Activated CD4-positive, CD25-positive, alpha-beta regulatory T cell treated with anti-CD3 and anti-CD28 coated beads, Interleukin-2, amount 50 U/mL, for 24 hours (primary cell): ENCODE data around the gene DPP6.
A peak's percentile ranks its signal among the peaks of the same experiment; 100 is the strongest.
"Not testable (repeated sequence)": the region's sequence is repeated elsewhere in the genome, so short reads cannot be mapped to it uniquely, and the experiment has no call there.

Source experiments
- ATAC-seq, 2 donors: fragments of 150-1000 bp; cut with Tn5 transposase; one replicate each; pipeline ENCODE4 v1.10.0; 2021; ENCODE audit warnings: mild to moderate bottlenecking in 1 of 2, moderate library complexity in 1 of 2

Gene DPP6

DNA sequence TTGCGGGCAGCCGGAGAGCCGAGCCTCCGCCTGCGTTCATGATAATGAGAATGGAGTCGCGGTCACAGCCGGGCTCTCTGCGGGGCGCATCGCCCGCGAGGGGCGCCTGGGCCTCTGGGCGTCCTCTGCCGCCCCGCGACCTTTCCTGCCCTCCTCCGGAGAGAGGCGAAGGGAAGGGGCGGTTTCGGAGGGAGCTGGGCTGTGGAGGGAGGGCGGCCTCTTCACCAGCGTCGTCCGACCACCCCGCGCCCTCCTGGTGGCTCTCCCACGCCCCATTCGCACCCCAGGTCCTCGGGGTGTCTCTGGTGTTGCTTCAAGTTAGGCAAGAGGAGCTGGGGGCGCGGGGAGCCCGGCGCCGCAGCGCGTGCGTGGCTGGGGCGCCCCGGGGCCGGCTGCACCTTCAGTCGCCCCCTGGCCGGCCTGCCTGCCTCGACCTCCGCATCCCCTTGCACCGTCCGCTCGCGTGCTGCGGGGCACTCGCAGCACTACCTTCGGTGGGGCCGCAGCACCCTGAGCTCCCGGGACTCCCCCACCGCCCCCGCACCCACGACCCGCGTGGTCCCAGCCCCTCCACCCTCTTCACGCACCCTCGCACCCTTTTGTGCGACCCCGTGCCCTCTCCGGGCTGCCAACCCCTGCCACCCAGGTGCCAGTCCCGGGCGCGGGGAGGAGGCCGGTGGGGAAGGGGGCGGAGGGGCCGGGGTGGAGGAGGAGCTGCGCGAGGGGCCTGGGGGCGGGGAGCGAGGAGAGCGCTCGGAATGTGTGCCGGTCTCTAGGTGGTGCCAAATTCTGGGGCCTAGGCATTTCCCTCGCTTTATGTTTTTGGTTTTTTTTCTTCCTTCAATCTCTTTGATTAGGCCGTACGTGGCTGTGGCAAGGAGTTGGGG, at the start of gene DPP6:
DPP6 (plus strand) TSS at position 756 of the 887 bp plus-strand sequence.
- not testable (repeated sequence) for ATAC-seq

DNA sequence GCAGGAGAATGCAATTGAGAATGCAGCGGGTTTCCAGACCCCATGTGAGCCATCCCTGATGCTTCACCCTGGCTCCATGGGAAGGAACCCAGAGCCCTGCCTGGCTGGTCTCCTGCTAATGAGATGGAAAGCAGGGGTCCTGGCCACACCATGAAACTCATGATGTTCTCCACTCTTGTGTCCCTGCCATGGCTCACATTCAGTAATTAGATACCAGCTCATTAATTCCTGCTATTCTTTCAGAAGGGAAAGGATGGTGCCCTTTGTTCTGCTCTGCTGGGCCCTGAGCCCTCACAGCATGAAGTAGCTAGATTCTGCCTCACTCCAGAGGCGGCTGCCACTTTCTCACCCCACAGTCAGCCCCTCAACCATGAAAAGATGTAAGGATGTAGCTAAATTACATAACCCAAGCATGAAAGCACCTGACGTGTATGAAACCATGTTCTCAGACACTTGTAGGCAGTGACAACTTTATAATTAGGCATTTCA, 42.7 kb upstream of the DPP6 start:
- not testable (repeated sequence) for ATAC-seq

DNA sequence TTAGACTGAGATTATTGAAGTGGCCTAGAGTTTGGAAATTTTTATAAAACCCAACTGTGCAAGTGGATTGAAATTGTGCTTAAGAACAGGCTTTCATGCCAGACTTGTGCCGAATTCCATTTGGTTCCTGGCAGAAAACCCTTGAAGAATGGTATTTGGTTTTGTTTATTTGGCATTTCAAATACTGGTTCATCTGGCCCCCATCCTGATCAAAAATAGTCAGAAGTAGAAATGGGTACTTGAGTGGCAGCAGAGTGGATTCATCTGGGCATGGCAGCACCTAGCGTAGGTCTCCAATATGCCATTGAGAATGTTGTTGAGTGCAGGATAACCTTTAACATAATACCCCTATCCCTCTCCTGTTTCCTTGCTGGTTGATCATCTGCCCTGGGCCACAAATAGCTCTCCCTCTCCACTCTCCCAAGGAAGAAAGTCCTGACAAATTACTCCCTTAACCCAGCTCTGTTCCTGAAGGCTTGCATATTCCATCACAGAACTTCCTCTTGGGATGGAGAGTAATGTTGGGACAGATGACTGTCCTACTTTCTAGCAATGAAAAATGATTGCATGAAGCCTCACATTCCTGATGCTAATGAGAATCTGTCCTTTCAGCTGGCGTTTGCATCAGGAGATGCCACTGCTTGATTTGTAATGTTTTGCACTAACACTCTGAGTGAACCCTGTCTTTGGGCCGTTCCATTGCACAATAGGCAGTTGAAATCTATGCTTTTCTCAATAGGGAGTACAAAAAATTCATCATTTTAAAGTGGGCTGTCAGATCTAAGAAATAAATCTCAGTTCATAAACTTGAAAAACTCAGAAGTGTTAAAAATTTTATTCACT, 41.3 kb upstream of the DPP6 start:
- ATAC-seq = not testable (repeated sequence)

DNA sequence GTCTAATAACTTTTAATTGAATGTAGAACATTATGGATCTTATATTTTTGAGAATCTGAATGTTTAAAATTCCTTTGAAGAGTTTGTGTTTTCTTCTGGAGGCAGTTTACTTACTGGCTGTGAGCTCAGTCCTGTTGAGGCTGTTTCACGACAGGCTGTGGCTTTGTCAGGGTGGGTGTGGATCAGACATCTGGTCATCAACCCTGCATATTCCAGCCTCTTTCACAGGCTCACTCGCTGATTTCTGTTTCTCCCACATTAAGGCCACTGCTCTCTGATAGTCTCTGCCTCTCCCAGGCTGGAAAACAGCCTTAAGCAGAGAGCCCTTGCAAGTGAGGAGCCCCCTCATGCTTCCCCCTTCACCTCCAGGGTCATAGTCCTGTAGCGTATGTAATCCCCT, 39.4 kb upstream of the DPP6 start:
- ATAC-seq = not testable (repeated sequence)

DNA sequence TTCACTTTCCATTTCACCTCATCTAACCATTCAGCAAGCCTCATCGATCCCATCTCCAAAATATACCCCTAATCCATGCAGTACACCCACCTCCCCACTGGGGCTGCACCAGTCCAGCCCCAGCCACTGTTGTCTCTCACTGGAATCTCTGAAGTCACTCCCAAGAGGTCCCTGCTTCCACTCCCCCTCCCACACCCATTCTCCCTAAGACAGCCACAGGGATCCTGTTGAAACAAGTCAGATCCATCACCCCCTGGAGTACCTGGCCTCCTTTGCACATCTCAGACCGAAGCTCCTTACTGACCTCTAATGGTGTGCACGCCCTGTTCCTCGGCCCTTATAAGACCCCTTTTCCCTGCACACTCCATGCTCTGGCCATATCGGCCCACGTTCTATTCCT, 36.6 kb upstream of the DPP6 start:
- not testable (repeated sequence) for ATAC-seq

DNA sequence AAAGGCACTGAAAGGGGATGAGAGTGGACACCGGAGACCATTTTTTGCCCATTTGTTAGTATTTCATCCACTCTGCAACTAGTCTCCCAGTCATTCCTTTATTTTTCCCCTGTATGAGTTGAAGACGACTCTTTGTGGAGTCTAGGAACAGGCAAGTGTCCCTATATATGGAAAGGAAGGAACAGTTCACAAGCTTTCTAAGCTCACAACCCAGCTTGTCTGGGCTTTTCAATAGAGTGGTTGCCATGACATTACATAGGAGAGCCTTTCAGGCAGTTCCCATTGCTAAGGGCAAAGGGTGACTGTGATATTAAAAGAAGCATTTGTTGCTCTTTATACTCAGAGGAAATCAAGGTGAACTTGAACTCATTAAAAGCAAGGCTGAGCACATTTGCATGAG, 33.8 kb upstream of the DPP6 start:
- ATAC-seq = not testable (repeated sequence)

DNA sequence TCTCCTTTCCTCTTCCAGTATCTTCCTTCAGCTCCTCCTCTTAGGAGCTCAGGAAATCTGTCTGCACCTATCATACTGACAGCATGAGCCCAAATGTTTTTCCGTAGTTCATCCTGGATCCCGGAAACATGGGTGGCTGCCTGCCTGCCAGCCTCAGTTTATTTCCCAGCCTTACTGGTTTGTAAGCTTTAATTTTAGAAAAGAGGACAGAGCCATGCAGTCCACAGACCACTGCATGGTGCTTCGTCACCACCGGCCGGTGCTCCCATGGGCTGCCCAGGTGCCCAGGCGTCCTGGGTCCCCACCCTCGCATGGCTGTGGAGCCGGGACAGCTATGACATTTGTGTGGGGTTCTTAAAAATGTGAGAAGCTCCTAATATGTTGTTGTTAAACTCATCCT, 24.4 kb upstream of the DPP6 start:
- ATAC-seq = not testable (repeated sequence)

DNA sequence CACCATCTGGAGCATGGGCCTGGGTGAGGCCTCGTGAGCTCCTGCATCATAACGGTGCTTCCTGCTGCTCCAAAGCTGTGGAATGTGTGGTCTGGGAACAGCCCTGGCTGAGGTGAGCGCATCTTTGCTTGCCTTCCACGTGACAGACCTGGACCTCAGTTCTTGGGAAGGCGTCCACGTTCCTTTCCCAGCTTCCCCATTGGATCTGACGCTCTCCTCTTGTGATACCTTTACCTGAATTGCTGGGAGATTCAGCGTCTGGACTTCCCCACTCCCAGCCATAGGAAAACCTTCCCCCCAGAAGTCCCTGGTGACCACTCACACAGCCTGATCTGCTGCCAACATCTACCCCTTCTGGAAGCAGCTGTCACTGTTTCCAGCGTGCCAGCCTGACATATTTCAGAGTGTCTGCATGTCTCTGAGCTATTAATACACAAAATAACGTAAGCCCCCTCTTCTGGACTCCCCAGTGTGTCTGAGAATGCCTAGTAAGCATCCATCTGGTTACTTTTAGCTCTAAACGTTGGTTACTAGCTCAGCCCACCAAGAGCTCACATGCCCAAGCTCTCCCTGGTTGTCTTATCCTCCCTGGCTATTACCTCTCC, 21.6 kb upstream of the DPP6 start:
- ATAC-seq = not testable (repeated sequence)

DNA sequence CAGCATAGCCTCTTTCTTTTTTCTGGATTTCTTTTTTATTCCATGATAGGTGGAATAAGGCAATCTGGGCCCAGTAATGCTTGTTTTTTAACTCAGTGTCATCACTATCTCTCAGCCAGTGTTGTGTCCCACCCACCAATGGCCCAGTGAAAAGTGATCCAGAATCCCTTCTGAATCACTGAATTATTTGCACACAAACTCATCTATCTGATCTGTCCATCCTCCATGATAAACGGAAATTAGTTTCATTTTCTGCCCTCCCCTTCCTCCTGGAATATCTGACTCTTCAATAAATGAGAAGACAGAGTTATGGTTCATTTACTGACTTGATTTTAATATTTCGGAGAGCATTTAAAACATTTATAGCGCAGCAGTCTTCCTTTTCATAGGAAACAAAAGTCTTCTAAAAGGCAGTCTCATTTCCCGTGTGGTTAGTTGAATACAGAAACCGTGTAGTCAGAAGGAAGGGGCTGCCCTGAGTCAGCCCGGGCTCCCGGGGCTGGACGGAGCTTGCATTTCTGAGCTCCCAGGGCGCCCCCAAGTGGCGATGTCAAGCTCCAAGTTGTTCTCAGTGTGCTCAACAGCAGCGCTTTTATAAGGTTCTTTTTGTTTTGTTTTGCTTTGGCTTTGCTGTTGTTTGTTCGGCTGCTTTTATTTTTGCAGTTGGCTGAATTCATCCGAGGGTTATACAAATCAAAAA, 12.6 kb upstream of the DPP6 start:
- peak; percentile 91 to 99 for ATAC-seq

DNA sequence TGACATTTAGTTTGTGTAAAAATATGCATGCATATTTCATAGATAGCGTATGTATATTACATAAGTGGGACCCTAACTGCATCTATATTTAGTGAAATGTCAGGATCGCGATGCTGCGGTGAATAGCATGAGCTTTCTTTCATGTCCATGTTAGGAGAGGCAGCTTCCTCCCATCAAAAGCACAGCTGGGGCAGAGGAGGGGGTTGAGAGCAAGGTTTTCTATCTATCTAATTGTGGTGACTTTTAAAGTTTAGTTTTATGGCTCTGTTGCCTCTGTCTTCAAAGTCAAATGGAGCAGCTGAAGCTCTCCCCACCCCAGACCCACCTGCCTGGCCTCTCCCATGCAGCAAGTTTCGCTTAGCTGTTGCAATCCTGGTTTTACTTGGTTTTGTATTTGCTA, 1.8 kb upstream of the DPP6 start:
- not testable (repeated sequence) for ATAC-seq

DNA sequence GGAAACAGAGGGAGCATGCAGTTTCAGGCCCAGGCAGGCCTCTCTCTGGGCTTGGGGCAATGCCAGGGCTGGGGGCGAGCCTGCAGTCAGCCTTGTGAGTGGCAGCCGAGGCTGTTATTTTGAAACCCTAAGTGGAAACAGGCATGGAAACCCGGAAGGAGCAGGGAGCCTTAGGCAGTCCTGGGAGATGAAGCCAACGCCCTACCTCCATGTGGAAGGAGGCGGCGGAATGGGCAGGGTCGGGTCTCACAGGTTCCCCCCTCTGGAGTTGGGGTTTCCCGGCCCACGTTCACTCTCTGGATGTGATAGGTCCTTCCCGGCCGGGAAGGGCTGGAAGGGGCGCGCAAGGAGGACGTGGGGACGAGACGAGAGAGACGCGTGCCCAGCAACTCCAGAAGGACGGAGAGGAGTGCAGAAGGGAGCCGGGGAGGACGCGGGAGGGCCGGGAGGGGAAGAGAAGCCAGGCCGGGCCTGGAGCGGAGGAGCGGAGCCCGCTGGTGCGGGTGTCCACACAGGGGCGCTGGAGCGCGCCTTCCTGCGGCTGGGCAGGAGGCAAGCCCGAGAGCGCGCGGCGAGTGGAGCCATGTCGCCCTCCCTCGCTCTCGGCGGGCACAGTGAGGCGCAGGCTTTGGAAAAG, 1.1 kb upstream of the DPP6 start:
- ATAC-seq = peak; percentile 58 to 68

DNA sequence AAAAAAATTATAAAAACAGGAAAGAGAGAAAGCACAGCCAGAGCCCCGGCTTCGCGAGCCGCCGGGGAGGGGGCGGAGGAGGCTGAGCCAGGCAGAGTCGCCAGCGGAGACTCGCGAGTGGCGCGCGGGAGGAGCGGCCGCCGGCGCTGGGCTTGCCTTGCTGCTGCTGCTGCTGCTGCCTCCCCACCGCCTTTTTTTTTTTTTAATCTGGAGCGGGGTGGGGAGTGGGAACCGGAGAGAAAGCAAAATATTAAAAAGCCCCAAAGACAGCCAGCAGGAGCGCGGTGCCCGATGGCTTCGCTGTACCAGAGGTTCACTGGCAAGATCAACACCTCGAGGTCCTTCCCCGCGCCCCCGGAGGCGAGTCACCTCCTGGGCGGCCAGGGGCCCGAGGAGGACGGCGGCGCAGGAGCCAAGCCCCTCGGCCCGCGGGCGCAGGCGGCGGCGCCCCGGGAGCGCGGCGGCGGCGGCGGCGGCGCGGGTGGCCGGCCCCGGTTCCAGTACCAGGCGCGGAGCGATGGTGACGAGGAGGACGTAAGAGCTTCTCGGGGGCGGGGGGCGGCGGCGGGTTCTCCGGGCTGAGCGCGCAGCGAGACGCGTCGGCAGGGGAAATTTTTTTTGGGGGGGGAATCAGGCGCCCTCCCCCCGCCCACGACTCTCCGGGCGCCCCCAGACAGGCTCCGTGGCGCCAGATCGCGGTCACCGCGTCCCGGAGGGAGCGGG, 493 bp downstream of the DPP6 start:
- ATAC-seq = not testable (repeated sequence)

DNA sequence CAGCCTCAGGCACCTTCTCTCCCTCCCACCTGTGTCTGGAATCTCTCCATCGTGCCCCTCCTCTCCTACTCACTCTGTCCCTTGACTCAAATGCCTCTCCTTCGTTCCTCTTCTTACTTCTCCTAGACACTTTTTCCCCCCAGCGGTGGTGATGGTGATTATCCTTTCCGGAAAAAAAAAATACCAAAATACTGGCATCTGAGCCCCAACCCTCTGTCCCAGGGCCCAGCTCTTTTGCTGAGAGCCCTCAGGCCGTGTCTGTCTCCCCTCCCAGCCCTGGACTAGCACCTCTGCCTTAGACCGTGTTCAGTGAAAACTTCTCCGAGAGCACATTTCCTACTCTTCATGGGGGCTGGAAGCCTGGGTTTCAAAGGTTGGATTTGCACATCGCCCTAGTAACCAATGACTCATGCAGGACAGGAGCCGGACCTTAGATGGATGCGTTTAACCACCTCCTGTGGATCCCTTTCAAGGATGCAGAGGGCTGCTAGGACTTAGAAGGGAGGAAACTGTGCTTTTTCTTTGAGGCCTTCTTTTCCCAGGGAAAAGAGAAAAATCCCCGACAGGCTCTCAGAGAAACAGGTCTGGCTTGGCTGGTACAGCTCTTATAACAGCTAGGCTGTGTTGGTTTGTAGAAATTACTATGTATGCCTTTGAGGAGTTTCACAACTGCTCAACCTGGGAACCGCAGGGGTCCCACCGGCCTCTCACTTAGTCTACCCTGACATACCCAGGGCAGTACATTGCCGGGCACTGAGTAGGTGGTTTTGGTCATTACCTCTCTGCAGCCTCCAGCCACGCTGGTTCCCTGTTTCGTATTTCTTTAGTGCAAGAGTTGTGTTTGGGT, 1.5 kb downstream of the DPP6 start:
- ATAC-seq = not testable (repeated sequence)

DNA sequence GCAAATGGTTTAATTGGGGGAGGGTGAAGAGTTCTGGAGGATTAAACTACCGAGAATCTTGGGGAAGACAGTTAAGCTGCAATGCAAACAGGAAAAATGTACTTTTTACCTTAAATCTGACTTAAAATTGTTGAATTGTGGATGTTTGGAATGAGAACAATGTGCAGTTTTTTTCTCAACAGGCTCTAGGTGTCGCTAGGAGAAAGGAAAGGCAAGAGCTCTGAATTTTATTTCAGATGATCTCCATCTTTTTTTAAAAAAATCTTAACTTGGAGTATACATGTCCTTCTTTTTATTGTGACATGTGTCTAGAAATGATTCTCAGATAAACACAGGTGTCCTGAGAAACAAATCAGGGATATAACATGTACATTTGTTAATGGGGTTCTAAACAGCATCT, 2.5 kb downstream of the DPP6 start:
- not testable (repeated sequence) for ATAC-seq

DNA sequence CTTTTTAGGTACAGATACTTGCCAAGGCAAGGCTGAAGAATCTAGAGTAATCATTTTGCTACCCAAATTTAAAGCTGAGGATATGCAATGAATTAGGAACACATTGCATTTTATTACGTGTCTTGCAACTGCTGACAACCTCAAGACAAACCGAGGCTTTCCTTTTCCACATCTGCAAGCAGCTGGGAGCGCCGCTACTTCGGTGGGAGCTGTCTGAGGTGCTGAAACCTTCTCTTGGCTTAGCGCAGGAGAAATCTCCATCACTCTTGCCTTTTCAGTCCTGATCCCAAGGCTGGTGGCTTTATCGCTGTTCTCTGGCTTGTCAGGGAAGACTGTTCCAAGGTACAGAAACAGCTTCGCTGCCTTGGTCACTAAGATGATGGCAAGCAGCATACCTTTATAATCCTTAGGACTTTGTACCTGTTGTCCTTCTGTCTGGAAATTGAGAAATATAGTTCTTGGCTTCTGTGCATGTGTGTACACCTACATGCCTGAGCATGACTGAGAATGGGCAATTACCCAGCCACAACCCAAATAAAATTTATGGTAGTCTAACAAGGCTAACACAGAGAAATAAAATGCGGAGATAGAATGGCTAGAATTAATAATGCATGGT, 3.4 kb downstream of the DPP6 start:
- ATAC-seq = not testable (repeated sequence)

DNA sequence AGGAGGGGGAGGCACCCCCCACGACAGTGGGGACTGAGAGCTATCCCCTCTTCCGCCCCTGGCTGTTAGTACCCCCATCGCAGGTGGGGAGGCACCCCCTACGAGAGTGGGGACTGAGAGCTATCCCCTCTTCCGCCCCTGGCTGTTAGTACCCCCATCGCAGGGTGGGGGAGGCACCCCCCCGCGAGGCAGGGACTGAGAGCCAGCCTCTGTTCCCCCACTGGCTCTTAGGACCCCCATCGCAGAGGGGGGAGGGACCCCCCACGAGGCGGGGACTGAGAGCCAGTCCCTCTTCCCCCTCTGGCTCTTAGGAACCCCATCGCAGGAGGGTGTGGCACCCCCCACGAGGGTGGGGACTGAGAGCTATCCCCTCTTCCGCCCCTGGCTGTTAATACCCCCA, 6.6 kb downstream of the DPP6 start:
- not testable (repeated sequence) for ATAC-seq

DNA sequence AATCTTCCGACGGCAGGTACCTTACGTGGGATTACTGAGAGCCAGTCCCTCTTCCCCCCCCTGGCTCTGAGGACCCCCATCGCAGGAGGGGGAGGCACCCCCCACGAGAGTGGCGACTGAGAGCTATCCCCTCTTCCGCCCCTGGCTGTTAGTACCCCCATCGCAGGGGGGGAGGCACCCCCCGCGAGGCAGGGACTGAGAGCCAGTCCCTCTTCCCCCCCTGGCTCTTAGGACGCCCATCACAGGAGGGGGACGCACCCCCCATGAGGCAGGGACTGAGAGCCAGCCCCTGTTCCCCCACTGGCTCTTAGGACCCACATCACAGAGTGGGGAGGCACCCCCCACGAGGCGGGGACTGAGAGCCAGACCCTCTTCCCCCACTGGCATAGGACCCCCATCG, 8.4 kb downstream of the DPP6 start:
- ATAC-seq = not testable (repeated sequence)

DNA sequence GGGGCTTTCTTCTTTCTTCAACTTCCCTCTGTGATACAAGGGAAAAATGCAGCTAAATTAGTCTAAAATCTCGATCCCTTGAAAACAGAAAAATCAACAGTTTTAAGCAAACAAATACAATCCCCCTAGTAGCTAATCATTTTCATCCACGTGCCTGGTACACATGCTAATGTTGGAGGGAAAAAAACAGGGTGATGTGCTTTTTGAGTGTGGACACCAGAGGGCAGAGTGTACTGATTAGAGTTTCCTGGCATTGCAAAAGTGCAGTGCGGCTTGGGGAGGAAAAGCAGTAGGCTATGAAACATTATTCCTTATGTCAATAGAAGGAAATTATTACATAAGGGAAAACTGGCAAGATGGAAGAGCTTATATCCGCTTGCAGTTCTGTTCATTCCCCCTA, 19.6 kb downstream of the DPP6 start:
- not testable (repeated sequence) for ATAC-seq

DNA sequence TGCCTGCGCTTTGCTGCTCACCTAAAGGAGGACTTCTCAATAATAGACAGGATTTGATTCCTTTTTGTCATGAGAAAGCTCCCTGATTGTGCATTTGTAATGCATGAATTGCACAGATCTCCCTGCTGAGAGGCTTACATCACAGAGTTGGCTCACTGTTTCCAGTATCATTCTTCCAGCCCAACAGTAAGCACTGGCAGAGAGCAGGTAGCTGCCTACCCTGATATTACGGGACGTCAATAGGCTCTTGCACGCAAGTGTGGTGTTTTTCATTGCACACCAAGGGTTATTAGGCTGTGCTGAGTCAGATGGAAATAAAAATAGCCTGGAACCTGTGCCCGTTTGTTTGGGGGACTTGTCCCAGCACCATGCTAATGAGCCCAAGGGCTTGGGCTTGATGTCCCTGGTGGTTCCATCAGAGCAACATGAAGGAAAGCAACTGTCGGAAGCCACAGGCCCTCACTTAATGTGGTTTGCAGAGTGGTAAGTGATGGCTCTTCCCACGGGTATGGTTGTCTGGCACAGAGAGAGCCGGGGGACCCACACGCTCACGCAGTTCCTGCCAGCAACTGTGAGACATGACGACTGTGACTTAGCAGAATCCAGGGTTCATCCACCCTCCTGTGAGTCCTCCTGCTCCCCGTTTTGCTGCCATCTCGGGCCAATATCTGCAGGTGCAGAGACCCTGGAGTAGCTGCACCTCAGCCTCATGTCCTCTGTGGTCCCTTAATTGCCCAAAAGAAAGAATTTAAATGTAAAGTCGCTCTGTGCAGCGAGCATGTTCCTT, 20.4 kb downstream of the DPP6 start:
- not testable (repeated sequence) for ATAC-seq
